ENCODE data around the gene DCAF15.

The DCAF15 gene

DNA sequence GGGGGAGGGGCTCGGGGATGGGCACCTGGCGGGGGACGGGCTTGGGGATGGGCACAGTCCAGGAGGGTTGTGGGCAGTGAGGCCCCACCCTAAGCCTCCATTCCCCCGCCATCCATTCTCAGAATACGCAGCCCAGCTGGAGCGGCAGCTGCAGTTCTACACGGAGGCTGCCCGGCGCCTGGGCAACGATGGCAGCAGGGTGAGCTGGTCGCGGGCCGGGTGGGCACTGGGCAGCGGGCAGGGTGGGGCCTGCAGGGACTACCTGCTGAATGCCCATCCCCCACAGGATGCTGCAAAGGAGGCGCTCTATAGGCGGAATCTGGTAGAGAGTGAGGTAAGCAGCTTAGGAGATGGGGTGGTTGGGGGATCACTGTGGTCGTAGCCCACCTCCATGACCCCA, 22.4 kb upstream of the DCAF15 start:
- in situ Hi-C loops (cut with HindIII; ENCODE audit: low sequenced_read_pairs), result no loop called here
- no peak overlapping the region for H3K4me3 ChIP-seq (ENCODE audit: low read depth, low read length)
- TF ChIP-seq, protein P1, sequence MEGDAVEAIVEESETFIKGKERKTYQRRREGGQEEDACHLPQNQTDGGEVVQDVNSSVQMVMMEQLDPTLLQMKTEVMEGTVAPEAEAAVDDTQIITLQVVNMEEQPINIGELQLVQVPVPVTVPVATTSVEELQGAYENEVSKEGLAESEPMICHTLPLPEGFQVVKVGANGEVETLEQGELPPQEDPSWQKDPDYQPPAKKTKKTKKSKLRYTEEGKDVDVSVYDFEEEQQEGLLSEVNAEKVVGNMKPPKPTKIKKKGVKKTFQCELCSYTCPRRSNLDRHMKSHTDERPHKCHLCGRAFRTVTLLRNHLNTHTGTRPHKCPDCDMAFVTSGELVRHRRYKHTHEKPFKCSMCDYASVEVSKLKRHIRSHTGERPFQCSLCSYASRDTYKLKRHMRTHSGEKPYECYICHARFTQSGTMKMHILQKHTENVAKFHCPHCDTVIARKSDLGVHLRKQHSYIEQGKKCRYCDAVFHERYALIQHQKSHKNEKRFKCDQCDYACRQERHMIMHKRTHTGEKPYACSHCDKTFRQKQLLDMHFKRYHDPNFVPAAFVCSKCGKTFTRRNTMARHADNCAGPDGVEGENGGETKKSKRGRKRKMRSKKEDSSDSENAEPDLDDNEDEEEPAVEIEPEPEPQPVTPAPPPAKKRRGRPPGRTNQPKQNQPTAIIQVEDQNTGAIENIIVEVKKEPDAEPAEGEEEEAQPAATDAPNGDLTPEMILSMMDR (IDR thresholded peaks at IDR 0.05; ENCODE audit: low read depth, low read length, missing control alignments), result no peak
- no peak for DNase-seq (ENCODE audit: low read depth)

DNA sequence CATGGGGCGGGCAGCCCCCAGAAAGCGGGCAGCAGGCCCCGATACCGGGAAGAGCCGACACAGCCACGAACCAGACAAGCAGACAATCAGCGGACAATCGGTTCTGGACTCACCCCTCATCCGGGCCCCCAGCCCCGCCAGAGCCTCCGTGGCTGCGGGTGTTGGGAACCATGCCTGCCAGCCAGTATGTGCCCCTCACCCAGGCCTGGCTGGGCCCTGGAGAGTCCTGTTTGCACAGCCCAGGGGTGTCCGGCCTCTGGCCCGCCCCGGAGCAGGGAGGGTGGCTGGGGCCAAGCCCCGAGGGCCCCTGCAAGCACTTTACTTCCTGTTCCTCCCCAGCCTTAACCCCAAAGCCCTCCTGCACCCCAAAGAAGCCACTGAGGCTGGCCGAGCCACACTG, 21.9 kb upstream of the DCAF15 start:
- in situ Hi-C loops (cut with HindIII; ENCODE audit: low sequenced_read_pairs), result no loop called here
- H3K4me3 ChIP-seq (ENCODE audit: low read depth, low read length), result no peak overlapping the region
- no peak for DNase-seq (ENCODE audit: low read depth)
- TF ChIP-seq, protein P1 (IDR thresholded peaks at IDR 0.05; ENCODE audit: low read depth, low read length, missing control alignments), result no peak

DNA sequence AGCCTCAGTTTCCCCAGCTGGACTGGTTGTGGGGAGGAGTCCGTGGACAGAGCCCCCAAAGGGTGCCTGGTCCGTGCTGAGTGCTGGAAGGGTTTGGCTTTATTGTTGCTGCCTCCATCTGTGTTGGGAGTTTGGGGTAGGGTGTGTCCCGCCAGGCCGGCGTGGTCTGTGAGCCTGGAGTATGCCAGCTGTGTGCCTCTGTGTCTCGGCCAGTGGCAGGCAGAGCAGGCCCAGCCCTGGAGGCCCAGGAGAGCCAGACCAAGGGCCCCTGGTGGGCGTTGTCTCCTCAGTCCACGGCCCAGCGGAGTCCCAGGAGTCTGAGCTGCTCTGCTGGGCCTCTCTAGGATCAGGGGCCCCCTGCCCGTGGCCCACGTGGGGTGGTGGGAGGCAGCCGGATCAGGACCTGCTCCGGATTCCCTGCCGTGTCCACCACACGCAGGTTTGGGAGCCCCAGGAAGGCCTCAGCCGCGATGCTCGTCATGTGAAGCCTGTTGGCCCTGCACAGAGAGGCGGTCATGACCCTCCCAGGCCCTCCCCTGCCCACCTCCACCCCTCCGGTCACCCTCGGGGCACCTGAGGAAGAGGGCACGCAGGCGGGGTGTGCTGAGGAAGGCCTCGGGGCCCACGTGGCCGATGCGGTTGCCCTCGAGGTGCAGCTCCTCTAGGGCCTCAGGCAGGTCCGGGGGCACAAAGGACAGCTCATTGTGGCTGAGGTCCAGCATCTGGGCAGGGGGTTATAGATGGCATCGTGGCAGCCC, 20.7 kb upstream of the DCAF15 start:
- in situ Hi-C loops (cut with HindIII; ENCODE audit: low sequenced_read_pairs), result no loop called here
- TF ChIP-seq, protein P1 (IDR thresholded peaks at IDR 0.05; ENCODE audit: low read depth, low read length, missing control alignments), result no peak
- H3K4me3 ChIP-seq (ENCODE audit: low read depth, low read length), result no peak overlapping the region
- no peak for DNase-seq (ENCODE audit: low read depth)

DNA sequence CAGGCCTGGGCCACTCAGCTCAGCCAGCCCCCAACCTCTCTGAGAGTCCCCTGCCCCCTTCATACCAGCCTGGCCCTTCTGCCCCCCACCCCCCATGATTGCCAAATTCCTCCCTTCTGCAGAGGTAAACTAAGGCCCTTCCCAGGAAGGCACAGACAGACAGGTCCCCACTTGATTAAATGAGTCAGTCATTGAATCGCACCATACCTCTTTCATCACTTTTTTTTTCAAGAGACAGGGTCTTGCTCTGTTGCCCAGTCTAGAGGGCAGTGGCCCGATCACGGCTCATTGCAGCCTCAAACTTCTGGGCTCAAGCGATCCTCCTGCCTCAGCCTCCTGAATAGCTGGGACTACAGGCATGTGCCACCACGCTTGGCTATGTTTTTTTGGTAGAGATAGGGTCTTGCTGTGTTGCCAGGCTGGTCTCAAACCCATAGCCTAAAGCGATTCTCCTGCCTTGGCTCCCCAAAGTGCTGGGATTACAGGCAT, 20.1 kb upstream of the DCAF15 start:
- TF ChIP-seq, protein P1 (IDR thresholded peaks at IDR 0.05; ENCODE audit: low read depth, low read length, missing control alignments), result no peak
- no peak overlapping the region for H3K4me3 ChIP-seq (ENCODE audit: low read depth, low read length)
- no peak for DNase-seq (ENCODE audit: low read depth)
- in situ Hi-C loops (cut with HindIII; ENCODE audit: low sequenced_read_pairs), result no loop called here

DNA sequence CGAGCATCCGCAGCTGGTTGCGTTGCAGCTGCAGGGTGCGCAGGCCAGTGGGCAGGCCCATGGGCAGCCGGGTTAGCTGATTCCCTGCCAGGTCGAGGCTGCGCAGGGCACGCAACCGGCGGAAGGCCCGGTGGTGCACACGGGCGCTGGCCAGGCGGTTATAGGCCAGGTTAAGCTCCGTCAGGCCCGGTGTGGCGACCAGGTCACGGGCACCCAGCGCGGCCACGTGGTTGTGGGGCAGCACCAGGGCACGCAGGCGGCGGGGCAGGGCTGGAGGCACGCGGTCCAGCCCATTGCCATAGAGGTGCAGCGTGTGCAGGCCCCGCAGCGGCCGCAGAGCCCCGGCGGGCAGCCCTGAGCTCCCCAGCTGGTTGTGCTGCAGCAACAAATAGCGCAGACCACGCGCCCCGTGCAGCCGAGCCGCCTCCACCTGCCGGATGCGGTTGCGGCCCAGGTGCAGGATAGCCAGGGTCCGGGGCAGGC, 19.4 kb upstream of the DCAF15 start:
- in situ Hi-C loops (cut with HindIII; ENCODE audit: low sequenced_read_pairs), result no loop called here
- no peak for DNase-seq (ENCODE audit: low read depth)
- no peak overlapping the region for H3K4me3 ChIP-seq (ENCODE audit: low read depth, low read length)
- TF ChIP-seq, protein P1 (IDR thresholded peaks at IDR 0.05; ENCODE audit: low read depth, low read length, missing control alignments), result no peak

DNA sequence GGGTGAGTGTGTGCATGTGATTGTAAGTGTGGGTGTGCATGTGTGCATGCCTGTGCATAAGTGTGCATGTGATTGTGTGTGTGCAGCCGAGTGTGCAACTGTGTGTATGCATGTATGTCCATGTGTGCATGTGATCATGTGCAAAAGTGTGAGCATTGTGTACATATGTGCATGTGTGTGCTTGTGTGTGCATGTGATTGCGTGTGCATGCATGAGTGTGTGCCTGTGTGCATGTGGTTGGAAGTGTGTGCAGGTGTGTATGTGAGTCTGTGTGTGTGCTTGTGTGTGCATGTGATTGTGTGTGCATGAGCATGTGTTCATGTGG, 17.6 kb upstream of the DCAF15 start:
- in situ Hi-C loops (cut with HindIII; ENCODE audit: low sequenced_read_pairs), result no loop called here
- DNase-seq (ENCODE audit: low read depth), result no peak
- TF ChIP-seq, protein P1 (IDR thresholded peaks at IDR 0.05; ENCODE audit: low read depth, low read length, missing control alignments), result no peak

More for the DNA sequence above, 17.6 kb upstream of the DCAF15 start:
- no peak overlapping the region for H3K4me3 ChIP-seq (ENCODE audit: low read depth, low read length)
